Karpas-422 (cell line): ENCODE measurements around the gene FCMR. TPM values are rescaled to one million over a fixed set of nuclear protein-coding genes. Genes with fewer than 3 reads are reported as not detected.

Source experiments
- DNase-seq: peaks from one replicate; pipeline ENCODE4 v3.0.0-alpha.2; 2015
- H2AFZ ChIP-seq: fragments of 200-600 bp; sonication (generic); 2 replicates; pipeline ENCODE4 v1.6.1; 2014; ENCODE audit warnings: antibody characterized with exemption, low read length, mixed read lengths
- H3K27ac ChIP-seq: fragments of 200-600 bp; sonication (generic); 2 replicates; pipeline ENCODE4 v1.5.1; 2014; ENCODE audit warnings: mild to moderate bottlenecking, low read length, moderate library complexity
- H3K27me3 ChIP-seq: fragments of 200-600 bp; sonication (generic); 2 replicates; pipeline ENCODE4 v1.6.1; 2014; ENCODE audit warnings: low read length, mixed read lengths
- H3K36me3 ChIP-seq: fragments of 200-600 bp; sonication (generic); 2 replicates; pipeline ENCODE4 v1.6.1; 2014; ENCODE audit warnings: low read length, mixed read lengths; ENCODE audit not compliant: insufficient read depth
- H3K4me1 ChIP-seq: fragments of 200-600 bp; sonication (generic); 2 replicates; pipeline ENCODE4 v1.6.1; 2014; ENCODE audit warnings: mild to moderate bottlenecking, low read length, mixed read lengths
- H3K4me2 ChIP-seq: fragments of 200-600 bp; sonication (generic); 2 replicates; pipeline ENCODE4 v1.6.1; 2014; ENCODE audit warnings: low read length, low read depth, mild to moderate bottlenecking; ENCODE audit not compliant: poor library complexity, severe bottlenecking
- H3K4me3 ChIP-seq: fragments of 200-600 bp; sonication (generic); 2 replicates; pipeline ENCODE4 v1.5.1; 2014; ENCODE audit warnings: mild to moderate bottlenecking, antibody characterized with exemption, low read length, mixed read lengths
- H3K79me2 ChIP-seq: fragments of 200-600 bp; sonication (generic); 2 replicates; pipeline ENCODE4 v1.6.1; 2014; ENCODE audit warnings: mild to moderate bottlenecking, low read length, mixed read lengths
- H3K9ac ChIP-seq: fragments of 200-600 bp; sonication (generic); 2 replicates; pipeline ENCODE4 v1.6.0; 2014; ENCODE audit warnings: low read length
- H3K9me2 ChIP-seq: fragments of 200-600 bp; sonication (generic), shearing (Covaris generic); replicated peaks from 2 replicates; pipeline ENCODE4 v1.6.0; 2014; ENCODE audit warnings: mild to moderate bottlenecking, low read length, moderate library complexity; ENCODE audit not compliant: insufficient read depth
- H3K9me3 ChIP-seq: fragments of 300-700, 200-600 bp; sonication (generic); 2 replicates; pipeline ENCODE4 v1.6.1; 2014; ENCODE audit warnings: low read length, mixed read lengths
- H4K20me1 ChIP-seq: fragments of 200-600 bp; sonication (generic); 2 replicates; pipeline ENCODE4 v1.6.1; 2014; ENCODE audit warnings: mild to moderate bottlenecking, antibody characterized with exemption, low read length, low read depth; ENCODE audit not compliant: insufficient read depth
- total RNA-seq: library from RNA; depleted of rRNA; stranded (reverse); fragments of >200 nt; shearing (Covaris generic); gene quantifications from 2 replicates; pipeline ENCODE4 v1.2.3, GENCODE V29; 2014; ENCODE audit warnings: low replicate concordance

Gene FCMR
- total RNA-seq, 1 experiment from 2014 or later, result not detected

- no peaks in the 10 kb centered on the region for H3K9me3 ChIP-seq
- H3K79me2 ChIP-seq, result no peaks in the 10 kb centered on the region
- H3K9ac ChIP-seq, result no peak overlapping the region
- no peaks in the 10 kb centered on the region for H3K4me1 ChIP-seq
- no peaks in the 10 kb centered on the region for H3K36me3 ChIP-seq
- no peak overlapping the region for H3K4me3 ChIP-seq
- H3K4me2 ChIP-seq, result no peak overlapping the region
- no peak for DNase-seq
- no peaks in the 10 kb centered on the region for H3K27me3 ChIP-seq
- H3K9me2 ChIP-seq, result no peaks in the 10 kb centered on the region
- H4K20me1 ChIP-seq, result no peaks in the 10 kb centered on the region
- no peak overlapping the region for H2AFZ ChIP-seq
- H3K27ac ChIP-seq, result no peak overlapping the region
Measured at GRCh38 chr1:206898089-206898914, 23.4 kb downstream of the FCMR start.

GRCh38 chr1:206897175-206897574 is 24.6 kb downstream of the FCMR start, which contains the start of gene IL24:
TSS of gene IL24 (plus strand) at chr1:206897443. CDS start at chr1:206897833, 390 bp downstream.
- Histone ChIP-seq H3K4me3 (no peak within 1 kb of the TSS), H3K9ac (no peak within 1 kb of the TSS), H2AFZ (no peak within 1 kb of the TSS), H3K27ac (no peak within 1 kb of the TSS), H3K4me2 (no peak within 1 kb of the TSS), H3K4me1 (no peaks in the 10 kb centered on the region), H3K9me2 (no peaks in the 10 kb centered on the region), H3K9me3 (no peaks in the 10 kb centered on the region), H4K20me1 (no peaks in the 10 kb centered on the region), H3K27me3 (no peaks in the 10 kb centered on the region), H3K36me3 (no peaks in the 10 kb centered on the region), H3K79me2 (no peaks in the 10 kb centered on the region)
- DNase-seq, result no peak

DNA sequence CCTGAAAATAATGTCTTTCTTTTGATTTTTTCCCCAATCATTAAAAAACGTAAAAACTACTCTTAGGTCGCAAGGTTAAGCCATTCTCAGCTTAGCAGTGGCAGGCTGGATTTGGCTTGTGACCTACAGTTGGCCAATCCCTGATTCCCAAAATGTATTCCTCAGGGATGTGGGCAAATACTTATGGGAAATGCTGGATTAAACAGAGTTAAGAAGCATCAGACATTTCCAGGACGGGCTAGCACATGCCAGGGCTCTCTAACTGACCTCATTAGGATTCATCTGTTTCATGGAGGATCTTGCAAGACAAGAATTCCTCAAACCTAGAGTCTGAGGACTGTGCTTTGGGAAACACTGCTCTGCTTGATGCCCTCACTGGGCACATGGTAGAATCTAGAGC is 25.5 kb downstream of the FCMR start:
- Histone ChIP-seq H3K4me3 (no peak overlapping the region), H3K9ac (no peak overlapping the region), H3K36me3 (no peaks in the 10 kb centered on the region), H3K27ac (no peak overlapping the region), H3K4me2 (no peak overlapping the region), H2AFZ (no peak overlapping the region), H3K9me2 (no peaks in the 10 kb centered on the region), H3K4me1 (no peaks in the 10 kb centered on the region), H3K9me3 (no peaks in the 10 kb centered on the region), H3K27me3 (no peaks in the 10 kb centered on the region), H3K79me2 (no peaks in the 10 kb centered on the region), H4K20me1 (no peaks in the 10 kb centered on the region)
- DNase-seq, result no peak

DNA sequence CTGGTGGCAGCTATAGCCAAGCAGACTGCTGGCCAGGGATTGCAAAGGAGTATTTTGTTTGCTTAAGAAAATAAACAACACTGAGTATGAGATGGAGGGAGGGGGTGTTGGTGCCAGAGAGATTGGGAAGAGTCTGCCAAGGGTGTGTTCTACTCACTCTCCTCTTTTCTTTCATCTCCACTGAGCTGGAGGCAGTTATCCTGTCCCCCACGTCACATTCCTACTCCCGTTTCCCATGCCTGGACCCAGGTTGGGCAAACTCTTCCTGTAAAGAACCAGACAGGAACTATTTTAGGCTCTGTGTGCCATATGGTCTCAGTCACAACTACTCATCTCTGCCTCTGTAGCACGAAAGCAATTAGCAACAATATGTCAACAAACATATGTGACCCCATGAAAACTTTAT is 25.9 kb downstream of the FCMR start:
- no peaks in the 10 kb centered on the region for H3K9me3 ChIP-seq
- no peak overlapping the region for H3K9ac ChIP-seq
- H3K27ac ChIP-seq, result no peak overlapping the region
- no peak overlapping the region for H3K4me3 ChIP-seq
- no peaks in the 10 kb centered on the region for H3K9me2 ChIP-seq
- H3K4me2 ChIP-seq, result no peak overlapping the region
- no peaks in the 10 kb centered on the region for H3K4me1 ChIP-seq
- no peaks in the 10 kb centered on the region for H4K20me1 ChIP-seq
- H3K27me3 ChIP-seq, result no peaks in the 10 kb centered on the region
- no peaks in the 10 kb centered on the region for H3K79me2 ChIP-seq
- H3K36me3 ChIP-seq, result no peaks in the 10 kb centered on the region
- no peak for DNase-seq
- no peak overlapping the region for H2AFZ ChIP-seq

DNA sequence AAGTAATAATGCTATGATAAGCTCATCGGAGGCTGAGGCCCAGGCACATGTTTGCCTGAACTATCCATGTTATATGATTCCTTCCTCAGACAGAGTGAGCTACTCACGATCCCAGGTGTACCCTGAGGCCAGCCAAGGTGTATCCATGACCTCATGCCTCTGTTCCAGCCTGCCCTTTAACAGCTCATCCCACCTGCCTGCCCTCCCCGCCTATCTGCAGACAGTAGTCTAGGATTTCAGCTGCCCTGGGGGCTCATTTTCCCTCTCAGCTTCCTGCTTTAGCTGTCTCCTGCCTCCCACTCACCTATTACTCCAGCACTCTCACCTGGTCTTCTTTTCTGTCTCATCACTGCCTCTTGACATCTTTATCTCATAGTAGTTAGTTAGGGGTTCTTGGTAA is 26.4 kb downstream of the FCMR start:
- H3K27ac ChIP-seq, result no peak overlapping the region
- H3K9ac ChIP-seq, result no peak overlapping the region
- H3K4me2 ChIP-seq, result no peak overlapping the region
- H3K36me3 ChIP-seq, result no peaks in the 10 kb centered on the region
- no peaks in the 10 kb centered on the region for H3K9me3 ChIP-seq
- no peaks in the 10 kb centered on the region for H3K27me3 ChIP-seq
- H3K9me2 ChIP-seq, result no peaks in the 10 kb centered on the region
- H2AFZ ChIP-seq, result no peak overlapping the region
- H3K79me2 ChIP-seq, result no peaks in the 10 kb centered on the region
- H4K20me1 ChIP-seq, result no peaks in the 10 kb centered on the region
- H3K4me1 ChIP-seq, result no peaks in the 10 kb centered on the region
- no peak for DNase-seq
- H3K4me3 ChIP-seq, result no peak overlapping the region

GRCh38 chr1:206893380-206893779 is 28.4 kb downstream of the FCMR start:
- no peak overlapping the region for H3K27ac ChIP-seq
- H2AFZ ChIP-seq, result no peak overlapping the region
- H3K4me3 ChIP-seq, result no peak overlapping the region
- H3K9me3 ChIP-seq, result no peaks in the 10 kb centered on the region
- no peak for DNase-seq
- H3K4me1 ChIP-seq, result no peaks in the 10 kb centered on the region
- no peaks in the 10 kb centered on the region for H4K20me1 ChIP-seq
- no peaks in the 10 kb centered on the region for H3K9me2 ChIP-seq
- no peaks in the 10 kb centered on the region for H3K79me2 ChIP-seq
- H3K36me3 ChIP-seq, result no peaks in the 10 kb centered on the region
- H3K9ac ChIP-seq, result no peak overlapping the region
- H3K4me2 ChIP-seq, result no peak overlapping the region
- H3K27me3 ChIP-seq, result no peaks in the 10 kb centered on the region

- DNase-seq, result no peak
- no peaks in the 10 kb centered on the region for H3K9me2 ChIP-seq
- H3K4me2 ChIP-seq, result no peak overlapping the region
Measured at GRCh38 chr1:206892351-206892984, 29.3 kb downstream of the FCMR start.

DNA sequence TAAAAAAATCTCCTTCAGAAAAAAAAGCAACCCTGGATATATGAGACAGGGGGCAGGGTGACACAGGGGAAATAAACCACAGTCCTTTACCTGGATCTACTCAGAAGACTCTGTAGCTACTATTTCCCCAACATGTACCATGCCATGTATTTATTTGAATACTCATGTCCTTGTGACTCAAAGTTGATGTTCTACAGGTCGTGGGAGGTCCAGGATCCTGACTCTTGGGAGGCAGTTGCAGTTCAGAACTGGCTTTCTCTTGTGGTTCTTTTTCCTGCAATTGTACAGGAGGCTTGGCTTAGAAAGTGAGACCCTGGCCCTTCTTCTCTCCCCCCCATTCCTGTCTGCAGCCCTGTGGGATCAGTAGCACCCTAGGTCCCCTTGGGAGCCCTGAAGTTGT is 30.3 kb downstream of the FCMR start:
- no peak overlapping the region for H3K4me3 ChIP-seq
- no peak overlapping the region for H3K27ac ChIP-seq
- H3K9me3 ChIP-seq, result no peaks in the 10 kb centered on the region
- no peaks in the 10 kb centered on the region for H3K4me1 ChIP-seq
- no peaks in the 10 kb centered on the region for H3K9me2 ChIP-seq
- H2AFZ ChIP-seq, result no peak overlapping the region
- H3K36me3 ChIP-seq, result no peaks in the 10 kb centered on the region
- no peak for DNase-seq
- H3K27me3 ChIP-seq, result no peaks in the 10 kb centered on the region
- H3K4me2 ChIP-seq, result no peak overlapping the region
- no peaks in the 10 kb centered on the region for H3K79me2 ChIP-seq
- no peaks in the 10 kb centered on the region for H4K20me1 ChIP-seq
- no peak overlapping the region for H3K9ac ChIP-seq

More at GRCh38 chr1:206892351-206892984, 29.3 kb downstream of the FCMR start:
- Histone ChIP-seq H3K79me2 (no peaks in the 10 kb centered on the region), H3K27ac (no peak overlapping the region), H3K9me3 (no peaks in the 10 kb centered on the region), H3K27me3 (no peaks in the 10 kb centered on the region), H3K36me3 (no peaks in the 10 kb centered on the region), H4K20me1 (no peaks in the 10 kb centered on the region), H2AFZ (no peak overlapping the region), H3K9ac (no peak overlapping the region), H3K4me1 (no peaks in the 10 kb centered on the region), H3K4me3 (no peak overlapping the region)
